K562 (cell line): Measurements from ENCODE around the gene KNSTRN. TPM values are rescaled to one million over a fixed set of nuclear protein-coding genes. Genes with fewer than 3 reads are reported as not detected.

Source experiments
- ARID1B ChIP-seq: fragments of 450-650 bp; IDR thresholded peaks from 2 replicates; pipeline ENCODE4 v1.6.1; 2016; ENCODE audit warnings: antibody characterized with exemption, mild to moderate bottlenecking, inconsistent platforms
- ARID4B ChIP-seq: sonication (generic); formaldehyde crosslinking; IDR thresholded peaks from 2 replicates; pipeline ENCODE4 v1.8.0; 2022; ENCODE audit warnings: mild to moderate bottlenecking, missing genetic modification reagents
- CAMTA2 ChIP-seq: fragments of 250-450 bp; sonication (Bioruptor Pico); conservative IDR thresholded peaks from 2 replicates; pipeline ENCODE4 v1.5.1; 2022
- CHD4 ChIP-seq: fragments of 200-600 bp; sonication (generic); IDR thresholded peaks from 3 replicates; pipeline ENCODE4 v1.6.1; 2012; ENCODE audit warnings: low read depth, mild to moderate bottlenecking, mixed read lengths, low read length, inconsistent platforms; ENCODE audit not compliant: insufficient read depth, insufficient replicate concordance, poor library complexity, severe bottlenecking
- COPS2 ChIP-seq: fragments of 450-650 bp; conservative IDR thresholded peaks from 2 replicates; pipeline ENCODE4 v1.6.1; 2016; ENCODE audit warnings: mild to moderate bottlenecking, moderate library complexity
- EP300 ChIP-seq: IDR thresholded peaks from 2 replicates; pipeline ENCODE4 v1.6.1; 2012; ENCODE audit warnings: low read length, improper control_type of control experiment
- GABPB2 ChIP-seq: fragments of 250-450 bp; sonication (Bioruptor Pico); conservative IDR thresholded peaks from 2 replicates; pipeline ENCODE4 v1.5.1; 2021; ENCODE audit warnings: mild to moderate bottlenecking
- GATA2 ChIP-seq: sonication (generic); formaldehyde crosslinking; IDR thresholded peaks from 2 replicates; pipeline ENCODE4 v1.4.0; 2020; ENCODE audit warnings: mild to moderate bottlenecking, missing genetic modification reagents
- IRF2 ChIP-seq: sonication (generic); formaldehyde crosslinking; IDR thresholded peaks from 2 replicates; pipeline ENCODE4 v1.8.1; 2022; ENCODE audit warnings: mild to moderate bottlenecking, missing genetic modification reagents
- MBD2 ChIP-seq: sonication (generic); IDR thresholded peaks from 2 replicates; pipeline ENCODE4 v1.6.1; 2016; ENCODE audit warnings: low read depth, borderline replicate concordance
- MTA1 ChIP-seq: fragments of 450-650 bp; IDR thresholded peaks from 2 replicates; pipeline ENCODE4 v1.6.1; 2017; ENCODE audit warnings: borderline replicate concordance
- NCOA4 ChIP-seq: fragments of 450-650 bp; IDR thresholded peaks from 2 replicates; pipeline ENCODE4 v1.6.1; 2018; ENCODE audit warnings: mild to moderate bottlenecking; ENCODE audit not compliant: partially characterized antibody
- POLR2AphosphoS2 ChIP-seq: IDR thresholded peaks from 2 replicates; pipeline ENCODE4 v1.6.1; 2012; ENCODE audit warnings: low read length, improper control_type of control experiment
- PREB ChIP-seq: sonication (generic); formaldehyde crosslinking; IDR thresholded peaks from 2 replicates; pipeline ENCODE4 v1.8.1; 2023; ENCODE audit warnings: mild to moderate bottlenecking, missing genetic modification reagents
- RFX5 ChIP-seq: IDR thresholded peaks from 2 replicates; pipeline ENCODE4 v1.6.1; 2011; ENCODE audit warnings: low read depth, mild to moderate bottlenecking, improper control_type of control experiment, low read length
- SMAD3 ChIP-seq: fragments of 450-650 bp; formaldehyde crosslinking; conservative IDR thresholded peaks from 2 replicates; pipeline ENCODE4 v1.4.0; 2020; ENCODE audit warnings: mild to moderate bottlenecking
- SMARCC2 ChIP-seq: fragments of 450-650 bp; IDR thresholded peaks from 2 replicates; pipeline ENCODE4 v1.6.1; 2017; ENCODE audit warnings: antibody characterized with exemption, moderate library complexity, mild to moderate bottlenecking, low read depth
- SRF ChIP-seq, 2 experiments: fragments of 250-450, 450-650 bp in 1 of 2; sonication (Bioruptor Pico) in 1 of 2; sonication (generic) in 1 of 2; formaldehyde crosslinking; IDR thresholded peaks; 2 replicates each; pipeline versions ENCODE4 v1.5.0 to v1.5.1; 2020 to 2022; ENCODE audit warnings: mild to moderate bottlenecking in 1 of 2, missing genetic modification reagents in 1 of 2
- ZFP91 ChIP-seq: sonication (generic); formaldehyde crosslinking; IDR thresholded peaks from 2 replicates; pipeline ENCODE4 v1.8.0; 2022; ENCODE audit warnings: mild to moderate bottlenecking, missing genetic modification reagents
- ZNF197 ChIP-seq: fragments of 200-800 bp; sonication (Bioruptor generic); IDR thresholded peaks from 2 replicates; pipeline ENCODE4 v1.6.1; 2016; ENCODE audit warnings: low read depth, missing genetic modification characterization, missing compliant biosample characterization
- ZNF507 ChIP-seq: conservative IDR thresholded peaks from 2 replicates; pipeline ENCODE4 v1.6.1; 2017; ENCODE audit warnings: missing genetic modification characterization, missing compliant biosample characterization
- ZNF717 ChIP-seq: fragments of 250-450 bp; sonication (Bioruptor Pico); IDR thresholded peaks from 2 replicates; pipeline ENCODE4 v1.5.0; 2021
- polyA plus RNA-seq, 8 experiments: library from polyadenylated mRNA; depleted of rRNA in 4 of 8; stranded (reverse) in 5 of 8; unstranded in 3 of 8; fragments of >200 nt; fragmentation: Nextera tagmentation in 2 of 8; fragmentation: Illumina TruSeq in 1 of 8; extraction: Ambion mirVana in 2 of 8; extraction: Trizol in 1 of 8; gene quantifications; 2 replicates each; pipeline versions ENCODE4 v1.2.1 to v1.2.3, GENCODE V29; 2011 to 2014; ENCODE audit warnings: inconsistent platforms in 1 of 8, missing spikeins in 1 of 8
- total RNA-seq, 7 experiments: library from RNA; depleted of rRNA in 6 of 7; stranded (reverse); fragments of >200 nt in 6 of 7; fragmentation: Illumina TruSeq in 2 of 7; extraction: Trizol in 2 of 7; gene quantifications; 2 replicates each; pipeline versions ENCODE4 v1.2.1 to v1.2.3, GENCODE V29; 2011 to 2021; ENCODE audit warnings: low replicate concordance in 1 of 7

Gene KNSTRN
- total and polyA plus RNA-seq, 9 of the 15 experiments (the other 6 are each of a cell fraction or from before 2014, with no cell fraction given): 48.7 to 88.2 (median 66.3) TPM

- TF ChIP-seq RFX5 (no peak), ZNF717 (CRISPR knock-in tag) (no peak), ZNF507 (tag) (no peak), SMARCC2 (no peak), PREB (CRISPR knock-in tag) (no peak), ARID4B (no peak), CAMTA2 (CRISPR knock-in tag) (no peak), ZFP91 (CRISPR knock-in tag) (no peak), GABPB2 (CRISPR knock-in tag) (no peak), COPS2 (no peak), MTA1 (no peak), MBD2 (peak; percentile 36; the same call in 1 of the 2 replicates), IRF2 (no peak), ZNF197 (CRISPR knock-in tag) (peak; percentile 82), EP300 (peak; percentile 37; the same call in 1 of the 2 replicates), ARID1B (no peak), GATA2 (no peak), NCOA4 (no peak), POLR2AphosphoS2 (no peak), SMAD3 (CRISPR knock-in tag) (no peak), SRF (CRISPR knock-in tag; IDR thresholded peaks at IDR 0.05) (no peak), CHD4 (no peak)
Observed at GRCh38 chr15:40382580-40383456, at the start of gene KNSTRN (continued).
